ENCODE data around the gene LIFR. TPM values are rescaled to one million over a fixed set of nuclear protein-coding genes. Genes with fewer than 3 reads are reported as not detected.

LIFR gene
- polyA plus RNA-seq, 1 of the 3 experiments (the other 2 are of a cell fraction), result 3.8 TPM

GRCh38 chr5:38500573-38501260 is 55.7 kb downstream of the LIFR start:
- no peak overlapping the region for H3K4me3 ChIP-seq (ENCODE audit: low read depth in 2 of 2, low read length in 1 of 2)

More at GRCh38 chr5:38500573-38501260, 55.7 kb downstream of the LIFR start:
- H3K9ac ChIP-seq, result no peak overlapping the region
- POLR2A ChIA-PET, result no interaction called here
- peaks cover 0 to 5% of the 10 kb centered on the region in 2 experiments; a peak in 1 of 4 replicates for H3K4me1 ChIP-seq (ENCODE audit: control insufficient read depth in 1 of 2, insufficient read depth in 2 of 2, low read depth in 1 of 2, low read length in 1 of 2)
- H4K20me1 ChIP-seq (ENCODE audit: insufficient read depth), result no peaks in the 10 kb centered on the region
- TF ChIP-seq FOSL2 (IDR thresholded peaks at IDR 0.05; ENCODE audit: borderline replicate concordance, low read depth) (no peak), PBX3 (IDR thresholded peaks at IDR 0.05) (no peak), MXI1 (IDR thresholded peaks at IDR 0.05; ENCODE audit: low read depth, low read length) (no peak), EZH2phosphoT487 (IDR thresholded peaks at IDR 0.05; ENCODE audit: borderline replicate concordance, low read depth) (no peak), MEF2A (IDR thresholded peaks at IDR 0.05; ENCODE audit: borderline replicate concordance, low read depth) (no peak), CTCF (IDR thresholded peaks at IDR 0.05) (no peak), RCOR1 (IDR thresholded peaks at IDR 0.05; ENCODE audit: low read length) (no peak), TAF1 (IDR thresholded peaks at IDR 0.05; ENCODE audit: borderline replicate concordance, low read depth, low read length) (no peak), MAX (IDR thresholded peaks at IDR 0.05; ENCODE audit: low read depth) (no peak), JUND (IDR thresholded peaks at IDR 0.05) (no peak), GATA2 (CRISPR knock-in tag; IDR thresholded peaks at IDR 0.05) (no peak), RFX5 (IDR thresholded peaks at IDR 0.05; ENCODE audit: low read length) (no peak), USF1 (IDR thresholded peaks at IDR 0.05; ENCODE audit: borderline replicate concordance, low read depth) (no peak), ZBTB33 (IDR thresholded peaks at IDR 0.05; ENCODE audit: borderline replicate concordance, low read depth) (no peak), GABPA (IDR thresholded peaks at IDR 0.05; ENCODE audit: low read depth) (no peak), NRF1 (IDR thresholded peaks at IDR 0.05; ENCODE audit: low read depth, low read length) (no peak), USF2 (IDR thresholded peaks at IDR 0.05; ENCODE audit: borderline replicate concordance, low read depth, low read length) (no peak), EP300 (IDR thresholded peaks at IDR 0.05; ENCODE audit: borderline replicate concordance in 1 of 2, low read depth in 1 of 2, low read length in 1 of 2) (no peak)
- H3K9me2 ChIP-seq, result no peaks in the 10 kb centered on the region
- no peak overlapping the region for H3K27ac ChIP-seq (ENCODE audit: low read depth in 2 of 2, low read length in 1 of 2)
- H2AFZ ChIP-seq (ENCODE audit: low read depth), result no peak overlapping the region
- H3K79me2 ChIP-seq (ENCODE audit: insufficient read depth), result no peaks in the 10 kb centered on the region
- no peaks in the 10 kb centered on the region for H3K9me3 ChIP-seq
- no peak for DNase-seq
- peaks cover 2 to 6% of the 10 kb centered on the region in 2 experiments for H3K36me3 ChIP-seq (replicated peaks in 1 of 2; ENCODE audit: control insufficient read depth in 1 of 2, insufficient read depth in 2 of 2, low read length in 1 of 2)
- no peaks in the 10 kb centered on the region for H3K27me3 ChIP-seq (ENCODE audit: insufficient read depth)
- no peaks in the 10 kb centered on the region for H3F3A ChIP-seq (replicated peaks; ENCODE audit: insufficient read depth)
- WGBS (ENCODE audit: low lambda C conversion rate), result 95% methylated on average over 3 of the region's 4 CpGs
- CTCF ChIA-PET, result no interaction called here
- no peak overlapping the region for H3K4me2 ChIP-seq

All from SK-N-SH (cell line).